ENCODE measurements around the gene SDK1. TPM values are rescaled to one million over a fixed set of nuclear protein-coding genes. Genes with fewer than 3 reads are reported as not detected.
A peak's percentile ranks its signal among the peaks of the same experiment; 100 is the strongest.

The SDK1 gene
- total RNA-seq, 1 experiment from 2014 or later: 9.3 TPM

DNA sequence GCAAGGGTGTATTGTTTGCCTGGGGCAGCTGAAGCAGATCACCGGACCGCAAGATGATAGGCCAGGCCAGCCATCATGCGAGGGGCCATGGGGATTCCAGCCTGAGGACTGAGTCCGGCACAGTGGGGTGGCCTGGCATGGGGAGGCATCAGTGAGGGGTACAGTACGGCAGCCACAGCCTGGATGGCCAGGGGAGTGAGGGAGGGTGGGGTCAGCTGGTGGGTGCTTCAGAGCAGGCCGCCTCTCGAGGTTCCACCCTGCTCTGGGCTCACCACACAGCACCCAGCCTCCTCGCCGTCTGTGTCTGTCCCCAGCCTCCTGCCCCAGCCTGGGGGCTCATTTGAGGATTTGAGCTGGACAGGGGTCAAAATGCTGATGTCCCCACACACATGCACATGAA is 872.6 kb downstream of the SDK1 start:
- no peaks in the 10 kb centered on the region for H3K4me1 Mint-ChIP-seq
- POLR2A ChIA-PET: no interaction called here
- DNase-seq (ENCODE audit: low spot score) (no peak), ATAC-seq (no peak)
- H3K4me3 Mint-ChIP-seq: no peak overlapping the region
- H3K27ac Mint-ChIP-seq: peak overlapping the region; percentile 55; the same call in 1 of the 2 replicates
- TF ChIP-seq ETV6 (CRISPR knock-in tag; IDR thresholded peaks at IDR 0.05): no peak
- no peak for TF ChIP-seq NR1H2 (CRISPR knock-in tag; IDR thresholded peaks at IDR 0.05)
- H3K36me3 Mint-ChIP-seq: peaks cover 12% of the 10 kb centered on the region
- H3K27me3 Mint-ChIP-seq (ENCODE audit: low read depth): no peaks in the 10 kb centered on the region
- CTCF ChIA-PET: interaction anchor here (0.9 kb wide), 1 partner anchor 306 kb away, joined by 3 read pairs; no protein-coding TSS in a partner anchor
- peaks cover 18% of the 10 kb centered on the region for H3K9me3 Mint-ChIP-seq

DNA sequence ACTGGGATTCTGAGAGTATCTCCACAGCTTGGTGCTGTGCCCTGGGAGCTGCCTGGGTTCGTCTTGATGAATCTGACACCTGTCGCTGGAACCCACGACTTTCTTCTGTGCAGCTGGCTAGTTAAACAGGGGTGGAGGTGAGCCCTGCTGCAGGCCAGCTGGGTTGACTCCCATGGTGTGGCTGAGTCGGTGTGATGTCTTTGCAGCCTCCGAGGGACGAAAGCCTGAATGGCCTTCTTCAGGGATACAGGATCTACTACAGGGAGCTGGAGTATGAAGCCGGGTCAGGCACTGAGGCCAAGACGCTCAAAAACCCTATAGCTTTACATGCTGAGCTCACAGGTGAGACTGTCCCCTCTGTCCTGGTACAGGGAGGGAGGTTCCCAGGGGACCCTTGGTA is 873.0 kb downstream of the SDK1 start:
- H3K4me1 Mint-ChIP-seq: no peaks in the 10 kb centered on the region
- ATAC-seq (no peak), DNase-seq (ENCODE audit: low spot score) (no peak)
- POLR2A ChIA-PET: no interaction called here
- TF ChIP-seq KAT7 (CRISPR knock-in tag; IDR thresholded peaks at IDR 0.05; ENCODE audit: borderline replicate concordance) (no peak), NR1H2 (CRISPR knock-in tag; IDR thresholded peaks at IDR 0.05) (no peak), MYBL2 (CRISPR knock-in tag; IDR thresholded peaks at IDR 0.05) (no peak), ELF4 (CRISPR knock-in tag; IDR thresholded peaks at IDR 0.05; ENCODE audit: low read depth) (no peak), JUN (CRISPR knock-in tag; IDR thresholded peaks at IDR 0.05) (no peak), SP1 (CRISPR knock-in tag; conservative IDR thresholded peaks at IDR 0.05) (no peak), JAZF1 (CRISPR knock-in tag; IDR thresholded peaks at IDR 0.05) (no peak), GABPB1 (CRISPR knock-in tag; IDR thresholded peaks at IDR 0.05) (no peak), ZNF396 (CRISPR knock-in tag; IDR thresholded peaks at IDR 0.05; ENCODE audit: borderline replicate concordance) (no peak), ZBTB21 (CRISPR knock-in tag; IDR thresholded peaks at IDR 0.05; ENCODE audit: borderline replicate concordance) (no peak)
- TF ChIP-seq, protein P1, sequence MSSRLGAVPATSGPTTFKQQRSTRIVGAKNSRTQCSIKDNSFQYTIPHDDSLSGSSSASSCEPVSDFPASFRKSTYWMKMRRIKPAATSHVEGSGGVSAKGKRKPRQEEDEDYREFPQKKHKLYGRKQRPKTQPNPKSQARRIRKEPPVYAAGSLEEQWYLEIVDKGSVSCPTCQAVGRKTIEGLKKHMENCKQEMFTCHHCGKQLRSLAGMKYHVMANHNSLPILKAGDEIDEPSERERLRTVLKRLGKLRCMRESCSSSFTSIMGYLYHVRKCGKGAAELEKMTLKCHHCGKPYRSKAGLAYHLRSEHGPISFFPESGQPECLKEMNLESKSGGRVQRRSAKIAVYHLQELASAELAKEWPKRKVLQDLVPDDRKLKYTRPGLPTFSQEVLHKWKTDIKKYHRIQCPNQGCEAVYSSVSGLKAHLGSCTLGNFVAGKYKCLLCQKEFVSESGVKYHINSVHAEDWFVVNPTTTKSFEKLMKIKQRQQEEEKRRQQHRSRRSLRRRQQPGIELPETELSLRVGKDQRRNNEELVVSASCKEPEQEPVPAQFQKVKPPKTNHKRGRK (CRISPR knock-in tag; IDR thresholded peaks at IDR 0.05; ENCODE audit: borderline replicate concordance): no peak
- TF ChIP-seq, protein P2, sequence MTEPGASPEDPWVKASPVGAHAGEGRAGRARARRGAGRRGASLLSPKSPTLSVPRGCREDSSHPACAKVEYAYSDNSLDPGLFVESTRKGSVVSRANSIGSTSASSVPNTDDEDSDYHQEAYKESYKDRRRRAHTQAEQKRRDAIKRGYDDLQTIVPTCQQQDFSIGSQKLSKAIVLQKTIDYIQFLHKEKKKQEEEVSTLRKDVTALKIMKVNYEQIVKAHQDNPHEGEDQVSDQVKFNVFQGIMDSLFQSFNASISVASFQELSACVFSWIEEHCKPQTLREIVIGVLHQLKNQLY (CRISPR knock-in tag; IDR thresholded peaks at IDR 0.05): no peak
- TF ChIP-seq, protein P3, sequence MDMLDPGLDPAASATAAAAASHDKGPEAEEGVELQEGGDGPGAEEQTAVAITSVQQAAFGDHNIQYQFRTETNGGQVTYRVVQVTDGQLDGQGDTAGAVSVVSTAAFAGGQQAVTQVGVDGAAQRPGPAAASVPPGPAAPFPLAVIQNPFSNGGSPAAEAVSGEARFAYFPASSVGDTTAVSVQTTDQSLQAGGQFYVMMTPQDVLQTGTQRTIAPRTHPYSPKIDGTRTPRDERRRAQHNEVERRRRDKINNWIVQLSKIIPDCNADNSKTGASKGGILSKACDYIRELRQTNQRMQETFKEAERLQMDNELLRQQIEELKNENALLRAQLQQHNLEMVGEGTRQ (CRISPR knock-in tag; IDR thresholded peaks at IDR 0.05): no peak
- TF ChIP-seq, protein P4, sequence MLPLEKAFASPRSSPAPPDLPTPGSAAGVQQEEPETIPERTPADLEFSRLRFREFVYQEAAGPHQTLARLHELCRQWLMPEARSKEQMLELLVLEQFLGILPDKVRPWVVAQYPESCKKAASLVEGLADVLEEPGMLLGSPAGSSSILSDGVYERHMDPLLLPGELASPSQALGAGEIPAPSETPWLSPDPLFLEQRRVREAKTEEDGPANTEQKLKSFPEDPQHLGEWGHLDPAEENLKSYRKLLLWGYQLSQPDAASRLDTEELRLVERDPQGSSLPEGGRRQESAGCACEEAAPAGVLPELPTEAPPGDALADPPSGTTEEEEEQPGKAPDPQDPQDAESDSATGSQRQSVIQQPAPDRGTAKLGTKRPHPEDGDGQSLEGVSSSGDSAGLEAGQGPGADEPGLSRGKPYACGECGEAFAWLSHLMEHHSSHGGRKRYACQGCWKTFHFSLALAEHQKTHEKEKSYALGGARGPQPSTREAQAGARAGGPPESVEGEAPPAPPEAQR (CRISPR knock-in tag; IDR thresholded peaks at IDR 0.05): no peak
- TF ChIP-seq, protein P5, sequence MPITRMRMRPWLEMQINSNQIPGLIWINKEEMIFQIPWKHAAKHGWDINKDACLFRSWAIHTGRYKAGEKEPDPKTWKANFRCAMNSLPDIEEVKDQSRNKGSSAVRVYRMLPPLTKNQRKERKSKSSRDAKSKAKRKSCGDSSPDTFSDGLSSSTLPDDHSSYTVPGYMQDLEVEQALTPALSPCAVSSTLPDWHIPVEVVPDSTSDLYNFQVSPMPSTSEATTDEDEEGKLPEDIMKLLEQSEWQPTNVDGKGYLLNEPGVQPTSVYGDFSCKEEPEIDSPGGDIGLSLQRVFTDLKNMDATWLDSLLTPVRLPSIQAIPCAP (CRISPR knock-in tag; IDR thresholded peaks at IDR 0.05): no peak
- no peak overlapping the region for H3K4me3 Mint-ChIP-seq
- H3K27ac Mint-ChIP-seq: no peak overlapping the region
- H3K36me3 Mint-ChIP-seq: peaks cover 12% of the 10 kb centered on the region
- CTCF ChIA-PET: interaction anchor here (0.9 kb wide), 1 partner anchor 305 kb away, joined by 3 read pairs; no protein-coding TSS in a partner anchor
- no peaks in the 10 kb centered on the region for H3K27me3 Mint-ChIP-seq (ENCODE audit: low read depth)
- peaks cover 18% of the 10 kb centered on the region for H3K9me3 Mint-ChIP-seq

DNA sequence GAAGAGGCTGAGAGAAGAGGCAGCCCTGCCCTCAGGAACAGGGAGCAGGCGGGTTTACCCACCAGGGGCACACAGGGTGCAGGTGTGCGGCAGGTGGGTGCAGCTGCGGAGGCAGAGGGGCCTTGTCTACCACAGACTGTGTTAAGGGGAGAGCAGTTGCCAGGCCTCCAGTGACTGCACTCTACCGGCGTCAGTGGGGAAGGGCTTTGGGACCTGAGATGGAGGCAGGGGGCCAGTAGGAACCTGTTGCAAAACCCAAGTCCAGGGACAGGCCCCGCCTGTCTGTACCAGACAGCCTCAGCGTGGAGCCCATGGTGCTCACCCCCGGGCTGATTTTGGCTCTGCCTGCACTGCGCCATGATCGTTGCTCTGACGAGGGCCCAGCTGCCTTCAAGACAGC is 873.4 kb downstream of the SDK1 start:
- Mint-ChIP-seq H3K27me3 (ENCODE audit: low read depth) (no peaks in the 10 kb centered on the region), H3K36me3 (peaks cover 12% of the 10 kb centered on the region), H3K4me1 (no peaks in the 10 kb centered on the region), H3K9me3 (peaks cover 18% of the 10 kb centered on the region), H3K4me3 (no peak overlapping the region), H3K27ac (no peak overlapping the region)
- ChIA-PET POLR2A (no interaction called here), CTCF (no interaction called here)
- no peak for DNase-seq (ENCODE audit: low spot score)
- no peak for ATAC-seq
- no peak for TF ChIP-seq ZNF138 (CRISPR knock-in tag; conservative IDR thresholded peaks at IDR 0.05)
- TF ChIP-seq TP53 (CRISPR knock-in tag; IDR thresholded peaks at IDR 0.05): no peak
- TF ChIP-seq, protein P6, sequence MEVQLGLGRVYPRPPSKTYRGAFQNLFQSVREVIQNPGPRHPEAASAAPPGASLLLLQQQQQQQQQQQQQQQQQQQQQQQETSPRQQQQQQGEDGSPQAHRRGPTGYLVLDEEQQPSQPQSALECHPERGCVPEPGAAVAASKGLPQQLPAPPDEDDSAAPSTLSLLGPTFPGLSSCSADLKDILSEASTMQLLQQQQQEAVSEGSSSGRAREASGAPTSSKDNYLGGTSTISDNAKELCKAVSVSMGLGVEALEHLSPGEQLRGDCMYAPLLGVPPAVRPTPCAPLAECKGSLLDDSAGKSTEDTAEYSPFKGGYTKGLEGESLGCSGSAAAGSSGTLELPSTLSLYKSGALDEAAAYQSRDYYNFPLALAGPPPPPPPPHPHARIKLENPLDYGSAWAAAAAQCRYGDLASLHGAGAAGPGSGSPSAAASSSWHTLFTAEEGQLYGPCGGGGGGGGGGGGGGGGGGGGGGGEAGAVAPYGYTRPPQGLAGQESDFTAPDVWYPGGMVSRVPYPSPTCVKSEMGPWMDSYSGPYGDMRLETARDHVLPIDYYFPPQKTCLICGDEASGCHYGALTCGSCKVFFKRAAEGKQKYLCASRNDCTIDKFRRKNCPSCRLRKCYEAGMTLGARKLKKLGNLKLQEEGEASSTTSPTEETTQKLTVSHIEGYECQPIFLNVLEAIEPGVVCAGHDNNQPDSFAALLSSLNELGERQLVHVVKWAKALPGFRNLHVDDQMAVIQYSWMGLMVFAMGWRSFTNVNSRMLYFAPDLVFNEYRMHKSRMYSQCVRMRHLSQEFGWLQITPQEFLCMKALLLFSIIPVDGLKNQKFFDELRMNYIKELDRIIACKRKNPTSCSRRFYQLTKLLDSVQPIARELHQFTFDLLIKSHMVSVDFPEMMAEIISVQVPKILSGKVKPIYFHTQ (CRISPR knock-in tag; IDR thresholded peaks at IDR 0.05): no peak
- TF ChIP-seq FOXP1 (CRISPR knock-in tag; IDR thresholded peaks at IDR 0.05; ENCODE audit: borderline replicate concordance): no peak
- TF ChIP-seq TCF7 (CRISPR knock-in tag; IDR thresholded peaks at IDR 0.05; ENCODE audit: low read depth): no peak
- TF ChIP-seq, protein P7, sequence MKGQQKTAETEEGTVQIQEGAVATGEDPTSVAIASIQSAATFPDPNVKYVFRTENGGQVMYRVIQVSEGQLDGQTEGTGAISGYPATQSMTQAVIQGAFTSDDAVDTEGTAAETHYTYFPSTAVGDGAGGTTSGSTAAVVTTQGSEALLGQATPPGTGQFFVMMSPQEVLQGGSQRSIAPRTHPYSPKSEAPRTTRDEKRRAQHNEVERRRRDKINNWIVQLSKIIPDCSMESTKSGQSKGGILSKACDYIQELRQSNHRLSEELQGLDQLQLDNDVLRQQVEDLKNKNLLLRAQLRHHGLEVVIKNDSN (CRISPR knock-in tag; IDR thresholded peaks at IDR 0.05): no peak
- no peak for TF ChIP-seq TEAD1 (CRISPR knock-in tag; IDR thresholded peaks at IDR 0.05)
- no peak for TF ChIP-seq NFATC4 (CRISPR knock-in tag; IDR thresholded peaks at IDR 0.05)

Data from WTC11 (cell line).